NCI-H446 treated with DMSO at 0.1 percent for 48 hours (cell line): ENCODE data around the gene UBXN7.
"Not testable (repeated sequence)": the region's sequence is repeated elsewhere in the genome, so short reads cannot be mapped to it uniquely, and the experiment has no call there.

Experiments
- DNase-seq: peaks from one replicate; lab custom pipeline; 2025; lab: John Stamatoyannopoulos, UW

The UBXN7 gene

GRCh38 chr3:196418601-196419000 is 13.6 kb downstream of the UBXN7 start:
- no peak for DNase-seq

GRCh38 chr3:196414469-196414868 is 17.8 kb downstream of the UBXN7 start:
- no peak for DNase-seq

- DNase-seq = no peak
Measured at GRCh38 chr3:196412704-196413103, 19.5 kb downstream of the UBXN7 start.

- DNase-seq = no peak
Measured at GRCh38 chr3:196409409-196409808, 22.8 kb downstream of the UBXN7 start.

GRCh38 chr3:196408565-196409300 is 23.5 kb downstream of the UBXN7 start:
- DNase-seq = no peak

GRCh38 chr3:196406811-196407470 is 25.3 kb downstream of the UBXN7 start:
- no peak for DNase-seq

- DNase-seq = no peak
Measured at GRCh38 chr3:196400331-196400730, 31.9 kb downstream of the UBXN7 start.

GRCh38 chr3:196399485-196399945 is 32.7 kb downstream of the UBXN7 start:
- no peak for DNase-seq

- DNase-seq = no peak
Measured at GRCh38 chr3:196398782-196399181, 33.4 kb downstream of the UBXN7 start.

- no peak for DNase-seq
Measured at GRCh38 chr3:196397941-196398340, 34.3 kb downstream of the UBXN7 start.

- no peak for DNase-seq
Measured at GRCh38 chr3:196390116-196390515, 42.1 kb downstream of the UBXN7 start.

- DNase-seq = no peak
Measured at GRCh38 chr3:196388956-196389355, 43.3 kb downstream of the UBXN7 start.

GRCh38 chr3:196387941-196388340 is 44.3 kb downstream of the UBXN7 start:
- DNase-seq = not testable (repeated sequence)

- DNase-seq = not testable (repeated sequence)
Measured at GRCh38 chr3:196386797-196387196, 45.4 kb downstream of the UBXN7 start.

- DNase-seq = not testable (repeated sequence)
Measured at GRCh38 chr3:196386034-196386433, 46.2 kb downstream of the UBXN7 start.

GRCh38 chr3:196385446-196385845 is 46.8 kb downstream of the UBXN7 start:
- DNase-seq = not testable (repeated sequence)

- DNase-seq = no peak
Measured at GRCh38 chr3:196378146-196378841, 53.9 kb downstream of the UBXN7 start.

- DNase-seq = no peak
Measured at GRCh38 chr3:196377321-196377720, 54.9 kb downstream of the UBXN7 start.

GRCh38 chr3:196365736-196366135 is 66.5 kb downstream of the UBXN7 start:
- no peak for DNase-seq

- no peak for DNase-seq
Measured at GRCh38 chr3:196360586-196360985, 71.6 kb downstream of the UBXN7 start.

- not testable (repeated sequence) for DNase-seq
Measured at GRCh38 chr3:196358540-196358939, 73.7 kb downstream of the UBXN7 start.

GRCh38 chr3:196357905-196358304 is 74.3 kb downstream of the UBXN7 start:
- no peak for DNase-seq

- no peak for DNase-seq
Measured at GRCh38 chr3:196356556-196356955, 75.7 kb downstream of the UBXN7 start.
